ENCODE results near the gene TNS3. TPM values are rescaled to one million over a fixed set of nuclear protein-coding genes. Genes with fewer than 3 reads are reported as not detected.

Gene TNS3
- total RNA-seq, 1 donor from 2014 or later: 168 TPM

DNA sequence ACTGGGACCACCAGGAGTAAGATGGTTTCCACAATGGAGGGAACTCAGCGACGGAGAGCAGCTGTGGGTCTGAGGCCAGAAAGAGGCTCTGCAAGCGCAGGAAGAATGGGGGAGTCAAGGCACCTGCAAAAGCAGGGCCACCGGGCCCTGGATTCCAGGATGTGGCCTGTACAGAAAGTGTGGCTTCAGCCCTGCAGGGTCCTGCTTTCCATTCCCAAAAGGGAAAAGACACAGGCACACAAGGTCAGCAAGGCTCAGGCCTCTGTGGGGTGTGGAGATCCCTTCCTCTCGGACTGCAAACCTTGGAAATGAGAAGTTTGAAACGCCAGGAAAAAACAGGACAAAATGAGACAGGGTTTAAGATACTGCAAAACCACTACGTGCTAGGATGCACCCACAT, 232.5 kb downstream of the TNS3 start:
- no peak for ATAC-seq
- TF ChIP-seq, protein P1, sequence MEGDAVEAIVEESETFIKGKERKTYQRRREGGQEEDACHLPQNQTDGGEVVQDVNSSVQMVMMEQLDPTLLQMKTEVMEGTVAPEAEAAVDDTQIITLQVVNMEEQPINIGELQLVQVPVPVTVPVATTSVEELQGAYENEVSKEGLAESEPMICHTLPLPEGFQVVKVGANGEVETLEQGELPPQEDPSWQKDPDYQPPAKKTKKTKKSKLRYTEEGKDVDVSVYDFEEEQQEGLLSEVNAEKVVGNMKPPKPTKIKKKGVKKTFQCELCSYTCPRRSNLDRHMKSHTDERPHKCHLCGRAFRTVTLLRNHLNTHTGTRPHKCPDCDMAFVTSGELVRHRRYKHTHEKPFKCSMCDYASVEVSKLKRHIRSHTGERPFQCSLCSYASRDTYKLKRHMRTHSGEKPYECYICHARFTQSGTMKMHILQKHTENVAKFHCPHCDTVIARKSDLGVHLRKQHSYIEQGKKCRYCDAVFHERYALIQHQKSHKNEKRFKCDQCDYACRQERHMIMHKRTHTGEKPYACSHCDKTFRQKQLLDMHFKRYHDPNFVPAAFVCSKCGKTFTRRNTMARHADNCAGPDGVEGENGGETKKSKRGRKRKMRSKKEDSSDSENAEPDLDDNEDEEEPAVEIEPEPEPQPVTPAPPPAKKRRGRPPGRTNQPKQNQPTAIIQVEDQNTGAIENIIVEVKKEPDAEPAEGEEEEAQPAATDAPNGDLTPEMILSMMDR (IDR thresholded peaks at IDR 0.05): no peak
- H3K27me3 ChIP-seq: no peaks in the 10 kb centered on the region

DNA sequence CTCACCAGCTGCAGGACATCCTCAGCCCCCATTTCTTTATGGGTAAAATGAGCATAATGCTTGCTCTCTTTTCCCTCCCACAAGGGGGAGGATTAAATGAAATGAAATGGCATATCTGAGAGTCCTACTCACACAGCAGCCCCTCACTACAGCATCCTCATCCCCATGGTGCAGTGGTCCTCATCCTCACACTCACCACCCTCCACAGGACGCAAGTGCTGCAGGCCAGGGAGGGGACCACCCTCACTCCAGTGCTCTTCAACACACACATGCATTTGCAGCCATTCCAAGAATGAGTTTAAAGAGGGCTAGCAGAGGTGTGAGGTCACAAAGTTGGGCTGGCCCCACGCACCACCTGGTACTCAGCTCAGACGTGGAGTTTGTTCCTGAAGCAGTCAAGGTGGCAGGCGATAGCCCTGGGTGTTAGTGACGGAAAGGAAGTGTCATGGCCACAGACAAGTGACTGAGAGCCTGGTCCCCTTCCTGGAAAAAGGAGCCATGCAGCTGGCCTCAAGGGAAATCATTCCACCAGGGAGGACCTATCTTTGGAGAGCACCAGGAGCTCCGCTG, 234.0 kb downstream of the TNS3 start:
- no peaks in the 10 kb centered on the region for H3K9me3 ChIP-seq
- H3K4me3 ChIP-seq: no peak overlapping the region
- H3K27ac ChIP-seq: no peak overlapping the region
- ATAC-seq (no peak), DNase-seq (no peak)
- TF ChIP-seq, protein P1 (IDR thresholded peaks at IDR 0.05): no peak
- peaks cover 34% of the 10 kb centered on the region for H3K36me3 ChIP-seq
- no peaks in the 10 kb centered on the region for H3K27me3 ChIP-seq
- no peaks in the 10 kb centered on the region for H3K4me1 ChIP-seq
- intact Hi-C loops (cut with DNase I): no loop called here

More for the DNA sequence above, 232.5 kb downstream of the TNS3 start:
- H3K4me1 ChIP-seq: no peaks in the 10 kb centered on the region
- no peaks in the 10 kb centered on the region for H3K9me3 ChIP-seq
- peaks cover 20% of the 10 kb centered on the region for H3K36me3 ChIP-seq
- intact Hi-C loops (cut with DNase I): no loop called here
- no peak for DNase-seq
- H3K27ac ChIP-seq: no peak overlapping the region
- H3K4me3 ChIP-seq: no peak overlapping the region

DNA sequence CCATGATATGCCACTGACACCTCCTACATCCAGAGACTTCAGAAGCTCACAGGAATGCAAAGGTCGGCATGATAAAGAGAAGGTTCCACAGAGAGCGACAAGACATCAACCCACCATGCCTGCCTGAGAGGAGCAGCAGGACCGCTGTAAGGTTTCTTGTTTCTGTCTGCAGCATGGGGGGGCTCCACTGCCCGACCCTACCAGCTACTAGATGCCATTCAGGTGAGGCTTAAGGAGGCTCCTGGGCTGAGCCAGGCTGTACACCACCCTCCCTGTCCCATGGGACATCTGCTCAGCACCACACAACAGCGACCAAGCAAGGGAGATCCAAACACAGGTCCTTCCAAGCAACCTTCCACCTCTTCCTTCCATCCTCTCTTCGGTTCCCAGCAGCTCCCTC, 234.6 kb downstream of the TNS3 start:
- intact Hi-C loops (cut with DNase I): no loop called here
- DNase-seq: no peak

DNA sequence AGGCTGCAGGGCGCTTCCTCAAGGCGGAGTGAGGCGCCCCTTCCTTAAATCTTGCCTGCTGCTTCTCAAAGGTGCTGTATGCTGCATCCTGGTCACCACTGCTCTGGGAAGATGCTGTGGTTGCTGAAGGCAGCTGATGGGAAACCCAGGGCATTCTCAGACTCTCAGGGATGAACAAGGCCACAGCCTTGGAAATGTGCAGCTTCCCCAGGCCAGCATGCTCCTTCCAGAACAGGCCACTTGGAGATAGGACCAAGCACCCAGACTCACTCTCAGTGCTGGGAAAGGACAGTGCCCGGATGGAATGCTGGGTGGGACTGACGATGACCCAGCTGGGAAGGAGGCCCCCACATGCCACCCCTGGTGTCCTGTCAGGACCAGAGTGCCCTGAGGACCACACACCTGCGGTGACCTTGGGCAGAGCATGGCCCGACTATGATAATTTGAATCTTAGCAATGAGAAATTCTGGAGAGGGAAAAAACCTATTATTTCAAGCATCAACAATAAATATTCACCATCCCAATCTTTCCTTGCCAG, 235.5 kb downstream of the TNS3 start:
- H3K27ac ChIP-seq: no peak overlapping the region
- no peaks in the 10 kb centered on the region for H3K4me1 ChIP-seq
- no peak overlapping the region for H3K4me3 ChIP-seq
- intact Hi-C loops (cut with DNase I): no loop called here
- DNase-seq (no peak), ATAC-seq (no peak)
- peaks cover 40% of the 10 kb centered on the region for H3K36me3 ChIP-seq
- no peaks in the 10 kb centered on the region for H3K9me3 ChIP-seq
- H3K27me3 ChIP-seq: no peaks in the 10 kb centered on the region
- TF ChIP-seq, protein P1 (IDR thresholded peaks at IDR 0.05): no peak

More for the DNA sequence above, 234.6 kb downstream of the TNS3 start:
- Histone ChIP-seq H3K4me1 (no peaks in the 10 kb centered on the region), H3K36me3 (peaks cover 33% of the 10 kb centered on the region), H3K4me3 (no peak overlapping the region), H3K9me3 (no peaks in the 10 kb centered on the region), H3K27ac (no peak overlapping the region), H3K27me3 (no peaks in the 10 kb centered on the region)
- TF ChIP-seq, protein P1 (IDR thresholded peaks at IDR 0.05): no peak
- no peak for ATAC-seq

DNA sequence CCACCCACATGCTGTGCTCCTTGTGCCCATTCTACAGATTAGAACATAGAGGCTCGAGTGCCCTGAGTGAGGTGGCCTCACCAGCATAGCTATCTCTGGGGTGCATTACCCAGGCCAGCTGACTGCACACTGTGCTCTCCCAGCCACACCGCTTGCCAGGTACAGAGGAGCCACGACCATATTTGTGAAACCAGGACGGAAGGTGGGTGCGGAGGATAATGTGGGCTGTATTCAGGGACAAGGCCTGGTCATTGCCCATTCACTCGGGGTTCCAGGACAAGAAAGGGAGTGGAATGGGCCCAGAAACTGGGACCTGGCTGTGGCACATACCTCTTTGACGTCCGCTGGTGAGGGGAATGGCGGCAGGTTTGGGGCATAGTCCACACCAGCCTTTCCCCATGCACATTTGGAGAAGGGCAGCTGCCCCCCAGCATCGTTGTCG, 236.0 kb downstream of the TNS3 start:
- no peak overlapping the region for H3K27ac ChIP-seq
- TF ChIP-seq, protein P1 (IDR thresholded peaks at IDR 0.05): no peak
- no peaks in the 10 kb centered on the region for H3K9me3 ChIP-seq
- no peaks in the 10 kb centered on the region for H3K4me1 ChIP-seq
- no peak for ATAC-seq
- no peak overlapping the region for H3K4me3 ChIP-seq
- no peaks in the 10 kb centered on the region for H3K27me3 ChIP-seq
- peaks cover 45% of the 10 kb centered on the region for H3K36me3 ChIP-seq
- intact Hi-C loops (cut with DNase I): no loop called here
- no peak for DNase-seq
